Stimulated activated memory B cell treated with anti-CD40 and anti-IgM and Interleukin-4, amounts not matched to agents 10 μg/mL and 1 μg/mL and 100 μg/mL, for 72 hours (primary cell): ENCODE results near the gene SP6.

ENCODE experiments used
- ATAC-seq: fragments of 150-1000 bp; cut with Tn5 transposase; 2 replicates; pipeline ENCODE4 v1.10.0; 2021
- H3K27ac Mint-ChIP-seq: one replicate; pipeline ENCODE4 v1.8.0; 2022; ENCODE audit warnings: mild to moderate bottlenecking, mixed read lengths
- H3K27me3 Mint-ChIP-seq: one replicate; pipeline ENCODE4 v1.8.0; 2022; ENCODE audit warnings: mixed read lengths
- H3K36me3 Mint-ChIP-seq: one replicate; pipeline ENCODE4 v1.8.0; 2022; ENCODE audit warnings: mixed read lengths
- H3K4me1 Mint-ChIP-seq: one replicate; pipeline ENCODE4 v1.8.0; 2022; ENCODE audit warnings: mixed read lengths
- H3K4me3 Mint-ChIP-seq: one replicate; pipeline ENCODE4 v1.8.0; 2022; ENCODE audit warnings: mild to moderate bottlenecking, moderate library complexity, mixed read lengths
- H3K9me3 Mint-ChIP-seq: one replicate; pipeline ENCODE4 v1.8.0; 2022; ENCODE audit warnings: mixed read lengths

Gene SP6

DNA sequence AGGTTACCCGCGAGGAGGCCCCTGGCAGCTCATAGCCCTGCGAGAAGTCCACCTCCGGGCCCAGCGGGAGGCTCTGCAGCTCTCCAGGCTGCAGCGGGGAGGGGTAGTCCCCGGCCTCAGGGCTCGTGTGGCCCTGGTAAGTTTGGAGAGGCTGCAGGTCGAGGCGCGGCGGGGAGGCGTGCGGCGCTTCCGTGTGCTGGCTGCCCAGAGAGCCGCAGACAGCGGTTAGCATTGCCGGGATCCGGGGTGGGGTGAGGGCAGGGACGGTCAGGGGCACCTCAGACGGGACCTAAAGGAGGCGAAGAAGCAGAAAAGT, 2.8 kb downstream of the SP6 start:
- ATAC-seq, result no peak
- peaks cover 86% of the 10 kb centered on the region for H3K27me3 Mint-ChIP-seq

DNA sequence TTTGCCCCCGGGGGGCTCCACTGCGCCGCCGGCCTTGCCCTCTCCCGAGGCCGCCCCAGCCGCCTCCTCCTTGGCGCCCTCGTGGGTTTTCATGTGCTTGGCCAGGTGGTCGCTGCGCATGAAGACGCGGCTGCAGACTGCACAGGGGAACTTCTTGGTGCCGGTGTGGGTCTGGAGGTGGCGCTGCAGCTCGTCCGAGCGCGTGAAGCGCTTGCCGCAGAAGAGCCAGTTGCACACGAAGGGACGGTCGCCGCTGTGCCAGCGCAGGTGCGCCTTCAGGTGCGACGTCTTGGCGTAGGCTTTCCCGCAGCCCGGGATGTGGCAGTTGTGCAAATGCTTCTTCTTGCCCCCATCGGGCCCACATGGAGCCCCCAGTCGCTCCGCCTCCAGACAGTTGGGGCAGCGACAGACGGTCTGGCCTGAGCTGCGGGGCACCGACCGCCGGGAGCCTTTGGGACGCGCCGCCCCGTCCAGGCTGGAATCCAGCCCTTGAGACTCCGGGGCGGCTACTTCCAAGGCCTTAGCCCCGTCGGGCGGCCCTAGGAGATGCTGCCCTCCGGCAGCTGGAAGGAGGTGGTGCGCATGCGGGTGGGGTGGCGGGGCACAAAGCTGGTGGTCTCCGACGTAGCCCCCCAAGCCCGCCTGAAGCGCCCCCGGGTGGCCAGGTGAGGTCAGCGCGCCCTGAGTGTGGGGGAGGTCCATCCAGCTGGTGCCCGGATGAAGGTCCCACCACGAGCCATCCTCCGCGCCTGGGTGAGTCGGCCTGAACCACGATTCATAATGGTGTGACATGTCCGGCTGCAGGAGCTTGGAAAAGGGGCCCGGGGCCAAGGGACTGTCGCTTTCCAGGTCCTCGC, 3.4 kb downstream of the SP6 start:
- H3K4me1 Mint-ChIP-seq, result peaks cover 36% of the 10 kb centered on the region
- ATAC-seq, result no peak
- H3K4me3 Mint-ChIP-seq, result no peak overlapping the region
- no peaks in the 10 kb centered on the region for H3K36me3 Mint-ChIP-seq
- no peaks in the 10 kb centered on the region for H3K9me3 Mint-ChIP-seq
- no peak overlapping the region for H3K27ac Mint-ChIP-seq
- peaks cover 80% of the 10 kb centered on the region for H3K27me3 Mint-ChIP-seq

More for the DNA sequence above, 2.8 kb downstream of the SP6 start:
- Mint-ChIP-seq H3K4me1 (peaks cover 32% of the 10 kb centered on the region), H3K4me3 (no peak overlapping the region), H3K9me3 (no peaks in the 10 kb centered on the region), H3K36me3 (no peaks in the 10 kb centered on the region), H3K27ac (no peak overlapping the region)

DNA sequence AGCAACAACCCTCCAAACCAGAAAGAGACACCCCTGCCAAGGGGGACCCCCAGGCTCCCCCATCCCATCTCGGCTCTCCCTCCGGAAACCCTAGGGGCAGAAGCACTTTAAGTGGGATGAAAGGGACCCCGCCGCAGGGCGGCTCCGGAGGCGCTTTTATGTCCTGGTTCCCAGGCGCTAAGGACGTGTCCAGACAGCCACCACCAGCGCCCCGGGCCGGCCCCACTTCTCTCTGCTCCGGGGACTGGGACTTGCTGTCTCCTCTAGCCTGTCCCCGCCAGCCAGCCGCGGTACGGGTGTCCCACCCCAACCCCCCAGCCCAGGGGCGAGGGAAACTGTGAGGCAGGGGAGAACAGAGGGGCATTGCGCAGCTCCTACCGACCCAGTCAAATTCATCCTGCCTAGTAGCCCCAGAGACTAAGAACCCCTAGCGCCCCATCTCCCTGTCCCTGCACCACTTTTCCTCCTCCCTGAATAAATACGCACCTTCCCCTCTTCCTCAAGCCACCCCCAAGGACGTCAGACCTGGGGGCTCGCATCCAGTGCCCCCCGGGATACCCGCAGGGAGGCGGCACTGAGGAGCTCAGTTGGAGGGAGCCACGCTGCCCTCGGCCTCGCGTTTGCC, 4.1 kb downstream of the SP6 start:
- no peaks in the 10 kb centered on the region for H3K36me3 Mint-ChIP-seq
- no peak overlapping the region for H3K4me3 Mint-ChIP-seq

DNA sequence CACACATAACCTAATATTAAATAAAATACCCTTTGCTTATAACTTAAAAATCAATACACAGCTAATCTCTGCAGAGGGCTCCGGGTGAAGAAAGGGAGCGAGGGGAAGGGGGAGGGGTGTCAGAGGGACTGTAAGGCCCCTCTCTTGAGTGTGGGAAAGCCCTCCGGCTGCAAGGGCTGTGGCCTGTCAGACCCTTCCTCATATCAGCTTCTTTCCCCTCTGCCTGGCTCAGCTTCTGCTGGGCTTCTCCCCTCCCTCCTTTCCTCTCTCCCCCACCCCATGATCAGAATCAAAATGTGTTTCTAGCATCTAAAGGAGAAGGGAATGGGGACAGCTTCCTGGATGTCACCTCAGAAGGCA, 5.3 kb downstream of the SP6 start:
- Mint-ChIP-seq H3K36me3 (no peaks in the 10 kb centered on the region), H3K27me3 (peaks cover 64% of the 10 kb centered on the region), H3K27ac (no peak overlapping the region), H3K4me1 (peaks cover 31% of the 10 kb centered on the region), H3K4me3 (no peak overlapping the region), H3K9me3 (no peaks in the 10 kb centered on the region)
- ATAC-seq, result no peak

More for the DNA sequence above, 4.1 kb downstream of the SP6 start:
- Mint-ChIP-seq H3K27me3 (peaks cover 72% of the 10 kb centered on the region), H3K4me1 (peaks cover 29% of the 10 kb centered on the region), H3K27ac (no peak overlapping the region), H3K9me3 (no peaks in the 10 kb centered on the region)
- ATAC-seq, result no peak

DNA sequence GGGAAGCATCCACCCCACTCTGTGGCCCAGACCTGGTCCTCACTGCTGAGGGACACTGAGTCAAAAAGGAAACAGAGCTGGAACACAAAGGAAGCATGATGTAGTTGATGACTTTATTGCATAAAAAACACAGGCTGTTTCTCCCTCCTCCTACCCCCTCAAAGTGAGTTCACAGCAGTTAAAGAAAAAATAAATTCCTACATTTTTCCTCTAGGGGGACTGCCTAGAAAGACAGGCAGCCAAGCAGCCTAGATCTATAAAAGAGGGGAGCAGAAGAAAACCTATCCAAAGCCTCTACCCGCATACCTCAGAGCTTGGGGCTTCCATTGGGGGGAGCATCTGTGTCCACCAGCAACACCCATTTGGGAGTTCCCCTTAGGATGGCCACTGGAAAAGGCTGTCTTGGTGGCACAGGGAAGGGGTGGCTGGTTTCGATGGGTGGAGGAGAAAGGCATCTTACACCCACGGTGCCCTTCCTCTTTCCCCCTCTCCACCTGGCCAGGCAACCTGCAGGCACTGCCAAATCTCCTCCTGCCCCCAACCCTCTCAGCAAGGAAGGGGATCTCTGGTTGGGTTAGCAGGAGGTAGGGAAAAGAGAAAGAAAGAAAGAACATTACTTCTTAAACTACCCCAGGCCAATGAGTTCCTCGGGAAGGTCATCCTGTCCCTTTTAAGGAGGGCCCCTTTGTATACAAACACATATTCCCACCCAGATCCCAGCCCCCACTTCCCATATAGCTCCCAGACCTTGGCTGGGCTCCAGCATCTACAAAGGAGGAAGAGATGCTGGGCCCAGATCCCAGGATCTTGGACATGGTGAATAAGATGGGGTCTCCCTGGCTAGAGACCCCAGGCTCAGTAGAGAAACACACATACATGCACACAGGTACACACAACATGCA, 5.9 kb downstream of the SP6 start:
- H3K27me3 Mint-ChIP-seq, result peaks cover 57% of the 10 kb centered on the region
- no peaks in the 10 kb centered on the region for H3K36me3 Mint-ChIP-seq
- H3K27ac Mint-ChIP-seq, result no peak overlapping the region
- ATAC-seq, result no peak
- peaks cover 31% of the 10 kb centered on the region for H3K4me1 Mint-ChIP-seq
- H3K4me3 Mint-ChIP-seq, result no peak overlapping the region
- no peaks in the 10 kb centered on the region for H3K9me3 Mint-ChIP-seq

DNA sequence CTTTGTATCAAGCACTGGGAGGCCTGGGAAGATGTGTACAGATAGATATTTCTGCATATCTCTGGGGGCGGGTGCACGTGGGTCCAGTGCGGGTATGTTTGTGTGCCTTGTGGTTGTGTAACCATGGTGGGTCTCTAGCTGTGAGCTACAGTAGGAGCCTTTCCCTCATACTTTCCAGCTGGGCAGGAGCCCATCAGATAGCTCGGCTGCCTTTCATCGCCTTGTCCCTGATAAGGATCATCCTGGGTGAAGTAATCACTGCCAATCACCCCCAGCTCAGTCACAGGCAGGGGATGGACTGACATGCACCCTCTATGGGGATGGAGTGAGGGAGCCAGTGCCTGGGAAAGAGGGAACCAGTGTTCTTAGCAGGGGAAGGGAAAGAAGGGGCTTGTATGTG, 6.7 kb downstream of the SP6 start:
- H3K9me3 Mint-ChIP-seq, result no peaks in the 10 kb centered on the region
- H3K36me3 Mint-ChIP-seq, result no peaks in the 10 kb centered on the region
- H3K27ac Mint-ChIP-seq, result no peak overlapping the region
- peaks cover 40% of the 10 kb centered on the region for H3K4me1 Mint-ChIP-seq
- H3K4me3 Mint-ChIP-seq, result no peak overlapping the region
- no peak for ATAC-seq
- H3K27me3 Mint-ChIP-seq, result peaks cover 49% of the 10 kb centered on the region

DNA sequence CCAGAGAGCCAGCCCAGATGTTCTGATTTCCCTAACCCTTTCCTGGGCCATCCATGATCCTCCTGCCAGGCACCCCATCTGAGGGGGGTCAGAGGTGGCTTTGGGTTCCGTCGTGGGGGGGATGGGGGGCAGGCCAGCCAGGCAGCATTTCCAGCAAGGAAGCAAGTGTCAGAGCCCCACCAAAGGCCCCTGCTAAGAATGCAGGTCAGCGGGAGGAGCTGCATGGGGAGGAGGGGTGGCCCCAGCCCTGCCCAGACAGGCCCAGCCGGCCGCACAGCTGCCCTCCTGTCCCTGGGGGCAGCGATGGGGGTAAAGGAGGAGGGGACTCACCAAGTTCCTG, 7.6 kb downstream of the SP6 start:
- Mint-ChIP-seq H3K27ac (no peak overlapping the region), H3K36me3 (peaks cover 3% of the 10 kb centered on the region), H3K4me1 (peaks cover 43% of the 10 kb centered on the region), H3K9me3 (no peaks in the 10 kb centered on the region), H3K27me3 (peaks cover 40% of the 10 kb centered on the region), H3K4me3 (no peak overlapping the region)
- no peak for ATAC-seq

DNA sequence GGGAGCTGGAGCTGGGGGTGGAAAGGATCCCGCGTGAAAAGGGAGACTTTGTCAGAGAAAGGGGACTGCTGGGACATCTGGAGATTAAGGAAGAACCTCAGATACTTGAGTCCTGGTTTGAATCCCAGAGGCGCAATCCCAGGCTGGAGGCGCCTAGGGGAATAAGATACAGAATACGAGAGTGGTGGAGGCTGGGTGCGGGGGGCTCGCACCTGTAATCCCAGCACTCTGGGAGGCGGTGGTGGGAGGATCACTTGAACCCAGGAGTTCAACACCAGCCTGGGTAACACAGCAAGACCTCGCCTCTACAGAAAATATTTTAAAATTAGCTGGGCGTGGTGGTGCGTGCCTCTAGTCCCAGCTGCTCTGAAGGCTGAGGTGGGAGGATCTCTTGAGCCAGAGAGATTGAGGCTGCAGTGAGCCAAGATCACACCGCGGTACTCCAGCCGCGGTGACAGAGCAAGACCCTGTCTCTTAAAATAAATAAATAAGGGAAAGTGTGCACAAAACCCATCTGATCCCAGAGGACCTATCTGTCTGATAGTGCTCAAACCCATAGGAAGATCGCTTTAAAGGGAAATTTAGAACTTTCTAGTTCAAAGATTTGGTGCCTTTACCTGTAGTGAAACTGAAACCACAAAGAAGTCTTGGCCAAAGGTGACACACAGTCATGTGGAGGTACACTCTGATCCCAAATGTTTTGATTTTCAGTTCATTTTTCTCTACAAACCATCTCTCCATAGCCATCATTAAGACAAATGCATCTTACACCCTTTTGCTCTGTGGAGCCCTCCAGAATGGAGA, 9.3 kb downstream of the SP6 start:
- Mint-ChIP-seq H3K9me3 (no peaks in the 10 kb centered on the region), H3K36me3 (peaks cover 17% of the 10 kb centered on the region), H3K27me3 (peaks cover 29% of the 10 kb centered on the region), H3K4me3 (peak overlapping the region; percentile 97), H3K4me1 (peaks cover 36% of the 10 kb centered on the region), H3K27ac (peak overlapping the region; percentile 91)
- ATAC-seq, result no peak

DNA sequence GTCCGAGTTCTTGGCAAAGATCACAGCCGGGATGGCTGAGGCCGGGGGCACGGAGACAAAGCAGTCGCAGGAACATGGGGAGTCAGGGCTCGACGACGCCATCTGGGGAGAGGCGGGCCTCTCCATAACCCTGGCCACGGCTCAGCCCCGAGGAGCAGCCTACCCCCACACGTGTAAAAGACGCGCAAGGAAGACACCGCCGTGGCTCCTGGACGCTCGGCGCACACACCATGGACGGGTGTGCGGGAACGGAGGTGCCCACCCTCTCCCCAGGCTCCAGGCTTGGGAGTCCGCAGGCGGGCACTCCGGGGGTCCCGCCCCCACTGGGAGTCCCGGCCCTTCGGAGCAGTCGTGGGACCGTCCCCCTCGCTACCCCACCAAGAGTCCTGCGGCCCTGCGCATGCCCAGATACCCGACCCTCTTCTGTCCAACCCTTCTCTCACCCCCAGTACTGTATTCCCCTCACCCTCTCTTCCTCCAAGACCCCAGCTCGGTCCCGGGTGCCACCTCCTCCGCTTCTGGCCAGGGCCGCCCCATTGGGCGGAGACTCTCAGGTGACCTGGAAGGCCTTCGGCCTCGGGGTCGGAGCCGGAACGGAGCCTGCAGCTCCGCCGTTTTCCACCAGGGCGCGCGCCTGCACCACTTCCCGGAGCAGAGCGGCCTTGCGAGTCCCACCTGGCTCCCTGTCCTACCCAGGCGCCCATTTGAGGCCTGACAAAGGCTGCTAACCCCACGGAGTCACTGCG, 10.0 kb downstream of the SP6 start, which contains the start of gene SCRN2:
TSS of gene SCRN2 (minus strand) at position 532 of the 746 bp plus-strand sequence. CDS start at position 102, 430 bp downstream.
- Mint-ChIP-seq H3K4me3 (peak within 1 kb of the TSS; percentile 97), H3K27me3 (peaks cover 21% of the 10 kb centered on the region), H3K4me1 (peaks cover 33% of the 10 kb centered on the region), H3K36me3 (peaks cover 20% of the 10 kb centered on the region), H3K27ac (peak within 1 kb of the TSS; percentile 91), H3K9me3 (no peaks in the 10 kb centered on the region)
- ATAC-seq, result peak; percentile 93

DNA sequence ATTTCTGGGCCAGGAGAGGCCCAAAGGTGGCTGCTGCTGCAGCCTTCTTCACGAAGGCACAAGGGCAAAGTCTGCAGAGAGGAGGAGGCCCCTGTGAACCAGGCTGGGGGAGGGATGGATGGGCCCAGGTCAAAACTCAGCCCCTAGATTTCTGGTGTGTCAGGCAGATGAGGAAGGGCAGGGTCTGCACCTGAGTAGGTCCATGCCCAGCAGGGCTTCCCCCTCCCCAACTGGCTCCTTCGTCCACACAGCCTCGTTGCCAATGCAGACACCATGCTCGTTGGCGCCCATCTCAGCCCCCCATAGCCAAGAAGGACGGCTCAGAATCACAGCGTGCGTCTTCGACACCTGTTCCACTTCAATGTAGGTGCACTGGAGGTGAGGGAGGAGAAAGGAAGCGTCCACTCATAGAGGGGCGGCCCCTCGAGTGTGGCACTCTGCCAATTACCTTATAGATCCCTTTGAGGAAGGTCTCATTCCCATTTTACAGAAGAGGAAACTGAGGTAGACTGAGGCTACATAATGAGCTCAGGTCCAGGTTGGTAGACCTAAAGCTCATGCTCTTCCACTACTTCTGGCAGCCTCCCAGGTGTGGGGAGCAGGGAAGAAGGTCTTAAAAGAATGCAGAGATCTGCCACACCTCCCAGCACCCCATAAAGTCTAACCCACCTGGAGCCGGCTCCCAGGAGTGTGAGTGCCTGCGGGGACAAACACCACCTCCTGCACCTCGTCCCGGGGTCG, 10.8 kb downstream of the SP6 start:
- peaks cover 33% of the 10 kb centered on the region for H3K4me1 Mint-ChIP-seq
- peak overlapping the region; percentile 91 for H3K27ac Mint-ChIP-seq

DNA sequence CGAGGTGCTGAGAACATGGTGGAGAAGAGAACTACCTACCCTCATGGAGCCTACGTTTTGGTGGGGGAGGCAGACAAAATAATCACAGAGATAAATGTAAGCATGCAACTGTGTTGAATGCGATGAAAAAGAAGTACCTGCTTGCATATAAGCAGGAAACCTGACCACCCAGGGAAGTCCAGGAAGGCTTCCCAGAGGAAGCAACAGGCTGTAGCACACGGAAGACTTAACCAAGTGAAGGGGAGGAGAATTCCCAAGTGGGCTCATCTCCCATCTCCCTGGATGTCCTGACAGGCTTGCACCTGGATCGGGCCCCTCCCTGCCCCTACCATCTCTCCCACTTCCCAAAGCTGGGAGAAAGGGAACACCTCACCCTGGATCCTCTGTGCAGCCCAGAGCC, 11.9 kb downstream of the SP6 start:
- peaks cover 26% of the 10 kb centered on the region for H3K36me3 Mint-ChIP-seq
- no peak for ATAC-seq
- no peak overlapping the region for H3K27ac Mint-ChIP-seq
- no peak overlapping the region for H3K4me3 Mint-ChIP-seq
- H3K4me1 Mint-ChIP-seq, result peaks cover 33% of the 10 kb centered on the region
- H3K27me3 Mint-ChIP-seq, result peaks cover 2% of the 10 kb centered on the region
- H3K9me3 Mint-ChIP-seq, result no peaks in the 10 kb centered on the region

More for the DNA sequence above, 10.8 kb downstream of the SP6 start:
- ATAC-seq, result no peak
- peak overlapping the region; percentile 97 for H3K4me3 Mint-ChIP-seq
- peaks cover 26% of the 10 kb centered on the region for H3K36me3 Mint-ChIP-seq
- no peaks in the 10 kb centered on the region for H3K9me3 Mint-ChIP-seq
- peaks cover 14% of the 10 kb centered on the region for H3K27me3 Mint-ChIP-seq

DNA sequence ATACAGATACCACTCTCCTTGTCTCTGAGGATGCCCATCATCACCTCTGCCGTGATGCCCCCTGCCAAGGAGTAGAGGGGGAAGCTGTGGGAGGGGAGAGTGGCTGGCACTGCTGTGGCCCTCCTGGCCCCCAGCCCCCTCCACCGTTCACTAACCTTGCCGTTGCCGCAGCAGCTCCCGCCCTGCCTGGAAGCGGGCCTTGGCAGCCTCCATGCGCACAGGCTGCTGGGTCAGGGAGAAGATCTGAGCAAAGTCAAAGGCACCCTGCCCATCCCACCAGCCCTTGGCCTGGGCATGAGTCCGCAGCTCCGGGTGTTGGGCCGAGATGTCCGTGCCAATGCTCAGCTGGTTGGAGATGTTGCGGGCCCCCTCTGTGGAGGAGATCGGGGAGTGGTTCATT, 12.3 kb downstream of the SP6 start:
- Mint-ChIP-seq H3K9me3 (no peaks in the 10 kb centered on the region), H3K4me1 (peaks cover 33% of the 10 kb centered on the region), H3K27ac (no peak overlapping the region), H3K4me3 (no peak overlapping the region), H3K27me3 (no peaks in the 10 kb centered on the region), H3K36me3 (peaks cover 26% of the 10 kb centered on the region)
- ATAC-seq, result no peak

DNA sequence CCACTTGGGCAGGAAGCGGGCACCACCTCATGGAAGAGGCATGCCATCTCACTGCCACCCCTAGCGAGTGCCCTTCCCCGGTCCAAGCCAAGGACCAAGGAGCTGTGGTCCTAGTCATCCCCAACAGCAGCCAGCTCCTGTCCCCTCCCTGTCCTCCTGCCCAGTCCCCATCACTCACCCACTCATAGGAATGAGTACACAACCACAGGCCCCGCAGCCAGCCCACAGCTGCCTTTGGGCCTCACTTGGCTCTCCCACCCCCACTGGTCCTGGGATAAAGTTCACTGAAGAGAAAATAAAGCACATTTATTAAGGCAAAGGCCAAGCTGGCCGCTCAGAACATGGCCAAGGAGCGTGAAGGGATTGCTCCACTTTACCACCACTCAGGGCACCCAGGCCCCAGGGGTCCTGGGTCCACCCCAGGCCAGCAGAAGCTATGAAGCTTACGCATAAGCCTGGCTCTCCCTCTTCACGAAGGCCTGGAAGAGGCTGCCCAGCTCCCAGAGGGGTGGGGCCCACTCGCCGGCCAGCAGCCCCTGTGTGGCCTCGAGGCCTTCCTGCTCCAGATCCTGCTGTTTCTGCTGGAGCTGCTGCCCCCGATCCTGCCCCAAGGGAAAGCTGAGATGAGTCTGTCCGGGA, 13.4 kb downstream of the SP6 start:
- no peak for ATAC-seq
- H3K27ac Mint-ChIP-seq, result no peak overlapping the region
- peaks cover 26% of the 10 kb centered on the region for H3K4me1 Mint-ChIP-seq
- H3K9me3 Mint-ChIP-seq, result no peaks in the 10 kb centered on the region
- H3K4me3 Mint-ChIP-seq, result no peak overlapping the region
- peaks cover 26% of the 10 kb centered on the region for H3K36me3 Mint-ChIP-seq
- H3K27me3 Mint-ChIP-seq, result no peaks in the 10 kb centered on the region
